Astrocyte of the spinal cord (primary cell): ENCODE measurements around the gene MYOT.

Experiments used
- DNase-seq: peaks from one replicate; pipeline ENCODE4 v3.0.0; 2011; ENCODE audit warnings: low read depth, low spot score
- H3K4me3 ChIP-seq: 2 replicates; pipeline ENCODE4 v1.5.1; 2011; ENCODE audit warnings: low read depth, mild to moderate bottlenecking, low read length, moderate library complexity
- in situ Hi-C: cut with HindIII; loops from 2 replicates; pipeline ENCODE4 v1.10.0; 2017; ENCODE audit warnings: low sequenced_read_pairs
- TF ChIP-seq, protein P1 (sequence below): IDR thresholded peaks from 2 replicates; pipeline ENCODE4 v1.5.1; 2012; ENCODE audit warnings: low read depth, mild to moderate bottlenecking, low read length, inconsistent platforms

Gene MYOT

DNA sequence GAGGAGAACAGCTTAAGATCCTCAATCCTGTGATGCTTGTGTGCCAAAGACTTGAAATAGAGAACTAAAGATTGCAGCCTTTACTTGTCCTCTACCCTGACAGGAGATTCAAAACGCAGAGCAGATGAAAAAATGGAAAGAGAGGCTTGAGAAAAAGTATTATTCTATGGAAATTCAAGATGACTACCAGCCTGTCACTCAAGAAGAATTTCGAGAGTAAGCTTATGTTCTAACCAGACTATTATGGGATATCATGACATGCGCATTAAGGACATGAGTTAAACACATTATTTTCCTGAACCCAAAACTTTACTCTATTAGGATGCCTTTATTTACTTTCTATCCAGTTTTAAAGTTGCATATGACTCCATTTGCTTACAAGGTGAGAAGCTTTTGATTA, 68.0 kb downstream of the MYOT start:
- in situ Hi-C loops, result no loop called here
- no peak for DNase-seq

More for the DNA sequence above, 68.0 kb downstream of the MYOT start:
- no peak overlapping the region for H3K4me3 ChIP-seq
- TF ChIP-seq, protein P1, sequence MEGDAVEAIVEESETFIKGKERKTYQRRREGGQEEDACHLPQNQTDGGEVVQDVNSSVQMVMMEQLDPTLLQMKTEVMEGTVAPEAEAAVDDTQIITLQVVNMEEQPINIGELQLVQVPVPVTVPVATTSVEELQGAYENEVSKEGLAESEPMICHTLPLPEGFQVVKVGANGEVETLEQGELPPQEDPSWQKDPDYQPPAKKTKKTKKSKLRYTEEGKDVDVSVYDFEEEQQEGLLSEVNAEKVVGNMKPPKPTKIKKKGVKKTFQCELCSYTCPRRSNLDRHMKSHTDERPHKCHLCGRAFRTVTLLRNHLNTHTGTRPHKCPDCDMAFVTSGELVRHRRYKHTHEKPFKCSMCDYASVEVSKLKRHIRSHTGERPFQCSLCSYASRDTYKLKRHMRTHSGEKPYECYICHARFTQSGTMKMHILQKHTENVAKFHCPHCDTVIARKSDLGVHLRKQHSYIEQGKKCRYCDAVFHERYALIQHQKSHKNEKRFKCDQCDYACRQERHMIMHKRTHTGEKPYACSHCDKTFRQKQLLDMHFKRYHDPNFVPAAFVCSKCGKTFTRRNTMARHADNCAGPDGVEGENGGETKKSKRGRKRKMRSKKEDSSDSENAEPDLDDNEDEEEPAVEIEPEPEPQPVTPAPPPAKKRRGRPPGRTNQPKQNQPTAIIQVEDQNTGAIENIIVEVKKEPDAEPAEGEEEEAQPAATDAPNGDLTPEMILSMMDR, result no peak
